ENCODE measurements around the gene GRIN2A. TPM values are rescaled to one million over a fixed set of nuclear protein-coding genes. Genes with fewer than 3 reads are reported as not detected.

The GRIN2A gene
- total RNA-seq, 1 donor from 2014 or later = not detected

DNA sequence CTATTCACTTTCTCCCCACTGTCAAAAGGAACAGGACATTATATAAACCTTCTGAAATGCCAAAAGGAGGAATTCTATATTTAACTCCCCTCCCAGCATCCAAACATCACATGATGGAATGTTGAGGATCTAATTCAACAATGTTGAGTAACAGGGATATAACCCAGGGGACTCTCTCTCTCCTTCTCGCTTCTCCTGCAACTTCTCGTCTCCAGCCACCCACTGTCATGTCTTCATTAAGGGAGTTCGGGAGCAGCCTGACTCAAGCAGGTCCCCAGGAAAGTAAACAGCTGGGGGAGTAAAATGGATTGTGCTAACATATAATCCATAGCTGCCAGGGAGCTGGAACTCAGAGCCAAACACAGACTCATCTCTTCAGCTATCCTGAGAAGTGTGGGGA lies 51.7 kb downstream of the GRIN2A start:
- TF ChIP-seq, protein P1, sequence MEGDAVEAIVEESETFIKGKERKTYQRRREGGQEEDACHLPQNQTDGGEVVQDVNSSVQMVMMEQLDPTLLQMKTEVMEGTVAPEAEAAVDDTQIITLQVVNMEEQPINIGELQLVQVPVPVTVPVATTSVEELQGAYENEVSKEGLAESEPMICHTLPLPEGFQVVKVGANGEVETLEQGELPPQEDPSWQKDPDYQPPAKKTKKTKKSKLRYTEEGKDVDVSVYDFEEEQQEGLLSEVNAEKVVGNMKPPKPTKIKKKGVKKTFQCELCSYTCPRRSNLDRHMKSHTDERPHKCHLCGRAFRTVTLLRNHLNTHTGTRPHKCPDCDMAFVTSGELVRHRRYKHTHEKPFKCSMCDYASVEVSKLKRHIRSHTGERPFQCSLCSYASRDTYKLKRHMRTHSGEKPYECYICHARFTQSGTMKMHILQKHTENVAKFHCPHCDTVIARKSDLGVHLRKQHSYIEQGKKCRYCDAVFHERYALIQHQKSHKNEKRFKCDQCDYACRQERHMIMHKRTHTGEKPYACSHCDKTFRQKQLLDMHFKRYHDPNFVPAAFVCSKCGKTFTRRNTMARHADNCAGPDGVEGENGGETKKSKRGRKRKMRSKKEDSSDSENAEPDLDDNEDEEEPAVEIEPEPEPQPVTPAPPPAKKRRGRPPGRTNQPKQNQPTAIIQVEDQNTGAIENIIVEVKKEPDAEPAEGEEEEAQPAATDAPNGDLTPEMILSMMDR (IDR thresholded peaks at IDR 0.05; ENCODE audit: insufficient read depth, low read length, severe bottlenecking) = no peak
- no peak overlapping the region for H3K4me3 ChIP-seq (ENCODE audit: low read depth, low read length)
- H3K36me3 ChIP-seq (ENCODE audit: control insufficient read depth, insufficient read depth, low read length) = no peaks in the 10 kb centered on the region
- DNase-seq (ENCODE audit: low read depth) = no peak
- no peak for FAIRE-seq
- H3K27me3 ChIP-seq (ENCODE audit: control insufficient read depth, insufficient read depth, low read length) = no peaks in the 10 kb centered on the region

GRCh38 chr16:10128397-10129258 lies 53.6 kb downstream of the GRIN2A start:
- no peak overlapping the region for H3K4me3 ChIP-seq (ENCODE audit: low read depth, low read length)
- no peak for FAIRE-seq
- H3K36me3 ChIP-seq (ENCODE audit: control insufficient read depth, insufficient read depth, low read length) = no peaks in the 10 kb centered on the region
- TF ChIP-seq, protein P1 (IDR thresholded peaks at IDR 0.05; ENCODE audit: insufficient read depth, low read length, severe bottlenecking) = no peak
- H3K27me3 ChIP-seq (ENCODE audit: control insufficient read depth, insufficient read depth, low read length) = no peaks in the 10 kb centered on the region
- DNase-seq (ENCODE audit: low read depth) = no peak

GRCh38 chr16:10126686-10127085 lies 55.5 kb downstream of the GRIN2A start:
- Histone ChIP-seq H3K4me3 (ENCODE audit: low read depth, low read length) (no peak overlapping the region), H3K36me3 (ENCODE audit: control insufficient read depth, insufficient read depth, low read length) (no peaks in the 10 kb centered on the region), H3K27me3 (ENCODE audit: control insufficient read depth, insufficient read depth, low read length) (no peaks in the 10 kb centered on the region)
- no peak for DNase-seq (ENCODE audit: low read depth)
- FAIRE-seq = no peak
- TF ChIP-seq, protein P1 (IDR thresholded peaks at IDR 0.05; ENCODE audit: insufficient read depth, low read length, severe bottlenecking) = no peak

DNA sequence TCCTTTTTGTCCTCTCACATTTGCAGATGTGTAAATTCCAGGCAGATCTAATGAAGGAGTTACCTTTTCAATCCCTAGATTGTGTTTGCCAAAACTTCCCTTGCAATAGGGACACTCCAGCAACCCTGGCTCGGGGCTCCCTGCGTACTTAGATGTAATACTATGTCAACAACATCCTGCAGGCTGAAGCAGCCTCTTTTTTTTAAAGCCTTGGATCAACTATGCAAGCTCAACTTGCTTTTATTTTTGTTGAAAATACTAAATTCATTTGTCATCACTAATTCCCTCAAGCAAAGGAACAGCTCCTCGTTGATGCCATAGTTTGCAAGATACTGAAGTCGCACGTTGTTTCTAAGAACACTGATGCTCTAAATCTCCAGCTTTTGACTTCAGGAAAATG lies 59.1 kb downstream of the GRIN2A start:
- Histone ChIP-seq H3K4me3 (ENCODE audit: low read depth, low read length) (no peak overlapping the region), H3K27me3 (ENCODE audit: control insufficient read depth, insufficient read depth, low read length) (no peaks in the 10 kb centered on the region), H3K36me3 (ENCODE audit: control insufficient read depth, insufficient read depth, low read length) (no peaks in the 10 kb centered on the region)
- DNase-seq (ENCODE audit: low read depth) = no peak
- TF ChIP-seq, protein P1 (IDR thresholded peaks at IDR 0.05; ENCODE audit: insufficient read depth, low read length, severe bottlenecking) = no peak
- no peak for FAIRE-seq

DNA sequence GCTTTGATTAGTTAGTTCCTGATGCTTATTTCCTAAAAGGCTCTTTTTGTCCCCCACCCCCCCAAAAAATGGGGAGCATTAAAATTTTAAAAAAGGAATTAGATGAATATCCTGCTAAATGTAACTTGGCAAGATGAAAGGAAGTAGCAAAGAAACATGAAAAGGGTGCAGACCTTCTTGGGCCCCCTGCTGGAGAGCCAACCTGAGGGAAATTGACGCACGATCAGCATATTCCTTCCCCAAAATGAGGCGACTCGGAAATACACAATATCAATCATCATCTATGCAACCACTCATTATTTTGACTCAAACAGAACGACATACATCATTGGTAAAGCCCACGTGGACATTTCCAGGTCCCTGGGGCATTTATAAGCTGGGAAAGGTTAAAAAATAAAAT lies 59.7 kb downstream of the GRIN2A start:
- no peak for FAIRE-seq
- TF ChIP-seq, protein P1 (IDR thresholded peaks at IDR 0.05; ENCODE audit: insufficient read depth, low read length, severe bottlenecking) = no peak

More for the DNA sequence above, 59.7 kb downstream of the GRIN2A start:
- no peaks in the 10 kb centered on the region for H3K27me3 ChIP-seq (ENCODE audit: control insufficient read depth, insufficient read depth, low read length)
- H3K4me3 ChIP-seq (ENCODE audit: low read depth, low read length) = no peak overlapping the region
- no peaks in the 10 kb centered on the region for H3K36me3 ChIP-seq (ENCODE audit: control insufficient read depth, insufficient read depth, low read length)
- no peak for DNase-seq (ENCODE audit: low read depth)

Data from bronchial epithelial cell (primary cell).